ENCODE data around the gene FOXD4L6. TPM values are rescaled to one million over a fixed set of nuclear protein-coding genes. Genes with fewer than 3 reads are reported as not detected.
"Not testable (repeated sequence)": the region's sequence is repeated elsewhere in the genome, so short reads cannot be mapped to it uniquely, and the experiment has no call there.

Gene FOXD4L6
- total RNA-seq, 1 donor = not detected

- not testable (repeated sequence) for H3K4me3 ChIP-seq (ENCODE audit: low read depth, low read length); DNase-seq (ENCODE audit: low read depth)
Measured at GRCh38 chr9:41106472-41107116, 21.9 kb downstream of the FOXD4L6 start.

- not testable (repeated sequence) for H3K4me3 ChIP-seq (ENCODE audit: low read depth, low read length)
Measured at GRCh38 chr9:41105557-41106253, 22.8 kb downstream of the FOXD4L6 start.

GRCh38 chr9:41104542-41104941, 23.9 kb downstream of the FOXD4L6 start:
- not testable (repeated sequence) for H3K4me3 ChIP-seq (ENCODE audit: low read depth, low read length); DNase-seq (ENCODE audit: low read depth)

More at GRCh38 chr9:41105557-41106253, 22.8 kb downstream of the FOXD4L6 start:
- not testable (repeated sequence) for DNase-seq (ENCODE audit: low read depth)

GRCh38 chr9:41100508-41100907, 28.0 kb downstream of the FOXD4L6 start:
- not testable (repeated sequence) for DNase-seq (ENCODE audit: low read depth); H3K4me3 ChIP-seq (ENCODE audit: low read depth, low read length)

- not testable (repeated sequence) for H3K4me3 ChIP-seq (ENCODE audit: low read depth, low read length); DNase-seq (ENCODE audit: low read depth)
Measured at GRCh38 chr9:41098759-41099158, 29.7 kb downstream of the FOXD4L6 start.

GRCh38 chr9:41095060-41095459, 33.4 kb downstream of the FOXD4L6 start:
- H3K4me3 ChIP-seq (ENCODE audit: low read depth, low read length); DNase-seq (ENCODE audit: low read depth): not testable (repeated sequence)

- not testable (repeated sequence) for DNase-seq (ENCODE audit: low read depth)
Measured at GRCh38 chr9:41094010-41094773, 34.3 kb downstream of the FOXD4L6 start.

GRCh38 chr9:41090922-41091321, 37.6 kb downstream of the FOXD4L6 start:
- not testable (repeated sequence) for DNase-seq (ENCODE audit: low read depth); H3K4me3 ChIP-seq (ENCODE audit: low read depth, low read length)

More at GRCh38 chr9:41094010-41094773, 34.3 kb downstream of the FOXD4L6 start:
- not testable (repeated sequence) for H3K4me3 ChIP-seq (ENCODE audit: low read depth, low read length)

GRCh38 chr9:41090386-41090785, 38.1 kb downstream of the FOXD4L6 start:
- DNase-seq (ENCODE audit: low read depth); H3K4me3 ChIP-seq (ENCODE audit: low read depth, low read length): not testable (repeated sequence)

GRCh38 chr9:41088450-41089059, 39.9 kb downstream of the FOXD4L6 start:
- DNase-seq (ENCODE audit: low read depth); H3K4me3 ChIP-seq (ENCODE audit: low read depth, low read length): not testable (repeated sequence)

- H3K4me3 ChIP-seq (ENCODE audit: low read depth, low read length); DNase-seq (ENCODE audit: low read depth): not testable (repeated sequence)
Measured at GRCh38 chr9:41087929-41088328, 40.6 kb downstream of the FOXD4L6 start.

GRCh38 chr9:41087157-41087780, 41.2 kb downstream of the FOXD4L6 start:
- not testable (repeated sequence) for H3K4me3 ChIP-seq (ENCODE audit: low read depth, low read length)
- peak; percentile 35 for DNase-seq (ENCODE audit: low read depth)

GRCh38 chr9:41086685-41087084, 41.8 kb downstream of the FOXD4L6 start:
- not testable (repeated sequence) for H3K4me3 ChIP-seq (ENCODE audit: low read depth, low read length); DNase-seq (ENCODE audit: low read depth)

- not testable (repeated sequence) for DNase-seq (ENCODE audit: low read depth); H3K4me3 ChIP-seq (ENCODE audit: low read depth, low read length)
Measured at GRCh38 chr9:41086215-41086614, 42.3 kb downstream of the FOXD4L6 start.

GRCh38 chr9:41082358-41082757, 46.1 kb downstream of the FOXD4L6 start:
- H3K4me3 ChIP-seq (ENCODE audit: low read depth, low read length); DNase-seq (ENCODE audit: low read depth): not testable (repeated sequence)

GRCh38 chr9:41079464-41079863, 49.0 kb downstream of the FOXD4L6 start:
- DNase-seq (ENCODE audit: low read depth); H3K4me3 ChIP-seq (ENCODE audit: low read depth, low read length): not testable (repeated sequence)

- DNase-seq (ENCODE audit: low read depth) = peak; percentile 9
- H3K4me3 ChIP-seq (ENCODE audit: low read depth, low read length) = not testable (repeated sequence)
Measured at GRCh38 chr9:41077586-41077985, 50.9 kb downstream of the FOXD4L6 start.
